H54 (cell line): ENCODE data around the gene ARHGEF28.

Source experiments
- DNase-seq: peaks from one replicate; pipeline ENCODE4 v3.0.0; 2011; ENCODE audit warnings: low spot score, mixed read lengths; ENCODE audit not compliant: insufficient read length
- FAIRE-seq: peaks from 3 replicates; lab custom pipeline; 2011; peaks lifted over from hg19 to GRCh38; lab: Jason Lieb, UNC
- POLR2A ChIP-seq: IDR thresholded peaks from 2 replicates; pipeline ENCODE4 v1.6.1; 2011; ENCODE audit warnings: low read depth, mild to moderate bottlenecking, low read length

ARHGEF28 gene

DNA sequence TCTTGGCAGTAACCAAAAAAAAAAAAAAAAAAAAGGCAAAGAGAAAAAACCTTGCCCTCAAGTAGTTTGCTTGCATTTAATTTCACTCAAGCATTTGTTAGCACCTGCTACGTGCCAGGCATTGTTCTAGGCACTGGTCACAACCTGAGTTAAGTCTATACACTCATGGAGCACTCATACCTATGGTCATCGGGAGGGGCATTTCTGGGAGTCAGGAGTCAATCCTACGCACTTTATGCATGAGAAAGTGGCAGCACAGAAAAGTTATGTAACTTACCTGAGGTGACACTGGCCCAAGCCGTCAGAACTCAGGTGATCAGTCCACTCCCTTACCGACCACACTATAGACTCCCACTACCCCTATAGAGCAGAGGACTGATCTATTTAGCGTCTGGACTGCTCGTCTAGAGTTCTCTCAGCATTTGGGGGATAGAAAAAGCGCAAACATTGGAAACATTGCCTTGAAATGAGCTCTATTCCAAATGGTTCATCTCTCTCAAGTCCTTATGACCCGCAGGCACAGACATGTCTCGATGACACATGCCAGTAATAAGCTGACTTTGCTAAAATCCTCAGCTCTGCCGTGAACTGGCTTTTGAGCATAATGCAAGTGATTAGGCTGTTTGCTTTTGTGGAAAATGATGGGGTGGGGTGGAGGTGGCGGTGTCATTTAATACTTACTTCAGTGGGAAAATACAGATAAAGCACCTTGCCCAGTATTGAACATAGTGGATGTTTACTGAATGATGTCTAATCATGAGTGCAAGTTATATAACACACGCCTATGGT is 160.2 kb downstream of the ARHGEF28 start:
- TF ChIP-seq POLR2A = no peak
- DNase-seq = no peak

DNA sequence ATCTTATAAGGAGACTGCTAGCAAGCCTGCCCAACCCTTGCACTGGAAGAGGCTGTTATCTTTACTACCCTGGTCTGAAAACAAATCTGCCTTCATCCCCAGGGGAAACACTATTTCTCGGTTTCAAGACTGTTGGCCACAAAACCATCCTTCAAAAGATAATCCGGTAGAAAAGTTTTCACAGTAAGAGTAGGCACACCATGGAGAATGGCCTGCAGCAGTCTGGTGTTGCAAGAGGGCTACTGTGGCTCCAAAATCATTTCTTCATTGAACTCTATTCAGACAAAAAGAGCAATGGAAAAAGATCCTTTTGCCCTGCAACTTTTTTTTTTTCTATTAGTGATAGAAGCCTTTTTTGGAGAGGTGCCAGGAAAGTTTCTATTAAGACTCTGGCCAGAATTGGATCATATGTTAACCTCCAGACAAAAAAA is 163.9 kb downstream of the ARHGEF28 start:
- FAIRE-seq (no peak), DNase-seq (no peak)
- no peak for TF ChIP-seq POLR2A

More for the DNA sequence above, 160.2 kb downstream of the ARHGEF28 start:
- FAIRE-seq = no peak

DNA sequence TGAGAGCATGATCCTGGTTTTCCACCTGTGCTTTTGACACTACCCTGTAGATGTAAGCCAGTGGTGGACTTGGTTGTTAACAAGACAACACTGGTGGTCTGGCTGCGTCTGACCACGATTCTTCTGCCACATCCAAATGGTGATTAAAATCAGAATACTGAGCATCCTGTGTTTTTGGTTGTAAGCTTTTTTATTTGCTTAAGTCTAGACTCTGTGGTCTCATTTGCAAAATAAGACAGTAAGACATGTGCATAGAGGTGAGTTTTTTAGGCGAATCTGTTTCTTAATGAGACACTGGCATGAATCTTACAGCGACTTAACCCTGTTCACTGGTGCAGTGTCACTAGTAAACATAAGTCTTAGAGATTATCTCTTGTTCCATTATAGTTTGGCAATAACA is 165.4 kb downstream of the ARHGEF28 start:
- no peak for TF ChIP-seq POLR2A
- FAIRE-seq (no peak), DNase-seq (no peak)

DNA sequence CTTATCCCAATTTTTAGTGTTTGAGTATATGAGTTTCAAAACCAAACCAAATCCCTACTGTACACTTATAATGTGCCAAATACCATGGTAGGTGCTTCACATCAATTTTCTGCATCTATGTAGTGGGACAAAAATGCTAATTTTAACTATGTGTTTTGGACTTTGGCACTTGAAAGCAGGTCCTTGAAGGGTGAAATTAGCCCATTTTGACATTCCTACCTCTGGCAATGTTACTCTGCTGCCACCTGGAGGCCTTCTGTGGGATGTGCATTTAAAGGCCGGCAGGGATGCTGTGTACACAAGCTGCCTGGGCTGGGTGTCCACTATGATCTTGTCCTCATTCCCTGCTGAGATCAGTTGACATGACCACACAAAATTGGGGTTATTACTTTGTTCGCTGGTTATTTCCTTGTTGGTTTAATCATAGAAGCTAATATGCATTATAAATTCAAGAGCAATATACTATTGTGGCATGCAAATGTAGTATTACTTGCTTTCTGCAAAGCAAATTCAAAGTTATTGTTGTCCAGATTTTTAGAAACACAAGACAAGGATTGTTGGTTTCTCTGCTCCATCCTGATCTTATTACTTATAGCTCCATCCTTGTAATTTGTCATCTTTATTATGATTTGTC is 166.8 kb downstream of the ARHGEF28 start:
- TF ChIP-seq POLR2A = no peak
- peak; percentile 93 for FAIRE-seq
- peak; percentile 28 for DNase-seq

DNA sequence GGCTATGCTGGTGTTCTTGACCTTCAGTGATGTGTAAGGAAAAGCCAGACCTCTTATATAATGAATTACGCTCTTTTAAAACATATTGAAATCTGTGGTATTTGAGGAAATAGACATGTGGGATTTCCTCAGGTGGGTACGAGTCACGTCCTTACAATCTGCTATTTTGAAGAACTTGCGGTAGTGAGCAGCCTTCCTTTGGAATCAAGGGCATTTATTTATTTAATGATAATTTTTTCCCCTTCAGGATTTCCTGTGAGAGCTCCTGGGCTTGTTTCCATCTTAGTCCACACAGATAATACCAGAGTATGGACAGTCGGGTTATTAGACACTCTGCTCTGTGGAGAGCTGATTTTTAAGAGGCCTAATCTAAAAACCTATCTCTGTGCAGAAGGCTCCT is 167.9 kb downstream of the ARHGEF28 start:
- no peak for DNase-seq
- no peak for TF ChIP-seq POLR2A
- FAIRE-seq = no peak

DNA sequence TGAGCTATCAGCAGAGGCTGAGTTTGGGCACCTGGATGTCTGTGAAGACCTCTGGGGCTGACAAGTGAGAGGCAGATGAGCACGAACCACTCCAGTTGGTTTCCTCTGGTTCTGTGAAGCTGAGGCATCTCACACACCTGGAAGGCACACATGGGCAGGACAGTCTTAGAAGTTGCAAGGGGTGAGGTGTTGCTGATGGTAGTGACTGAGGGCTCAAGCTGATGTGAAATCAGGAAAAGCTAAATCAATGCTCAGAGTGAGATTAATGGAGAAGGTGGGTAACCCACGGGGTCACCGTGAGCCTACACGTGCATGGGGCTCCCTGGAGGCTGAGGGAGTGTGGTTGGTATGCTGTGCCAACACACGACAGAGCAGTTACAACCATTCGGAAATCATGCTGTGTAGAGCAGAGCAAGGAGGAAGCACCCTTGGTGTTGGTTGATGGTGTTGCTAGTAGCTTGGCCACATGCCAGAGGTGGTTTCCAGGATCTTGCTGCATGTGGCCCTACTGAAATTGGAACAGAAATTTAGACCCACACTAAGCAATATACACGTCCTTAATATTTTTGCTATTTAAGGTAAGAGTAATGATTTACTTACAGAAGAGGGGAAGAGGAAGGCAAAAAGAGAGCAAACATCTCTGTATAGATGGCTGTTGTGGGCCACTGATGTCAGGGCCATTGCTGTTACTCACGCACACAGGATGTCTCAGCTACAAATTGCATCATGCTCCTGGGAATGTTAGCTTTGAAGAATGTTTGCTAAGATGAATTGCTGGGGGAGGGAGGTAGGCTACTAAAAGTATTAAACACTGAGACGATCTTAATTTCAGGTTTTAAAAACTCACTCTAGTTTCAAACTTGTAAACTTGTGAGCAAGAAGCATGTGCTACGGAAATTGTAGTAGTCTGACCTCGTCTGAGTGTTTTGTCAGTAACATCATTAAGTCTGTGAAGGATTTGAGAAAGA is 170.5 kb downstream of the ARHGEF28 start:
- DNase-seq = peak; percentile 33
- no peak for TF ChIP-seq POLR2A
- peak; percentile 81 for FAIRE-seq

DNA sequence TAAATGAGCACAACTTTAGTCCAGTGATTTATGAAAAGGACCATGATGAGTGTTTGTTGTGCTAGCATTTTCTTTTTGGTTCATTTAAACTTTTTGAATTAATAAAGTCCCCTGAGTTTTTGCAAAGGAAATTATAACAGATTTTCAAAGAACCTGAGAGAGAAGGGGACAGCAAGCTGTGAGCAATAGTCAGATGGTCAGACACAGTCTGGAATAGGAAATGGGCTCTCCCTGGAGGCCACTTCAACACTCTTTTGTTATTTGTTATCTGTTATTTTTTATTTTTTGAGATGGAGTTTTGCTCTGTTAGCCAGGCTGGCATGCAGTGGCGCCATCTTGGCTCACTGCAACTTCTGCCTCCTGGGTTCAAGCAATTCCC is 171.1 kb downstream of the ARHGEF28 start:
- TF ChIP-seq POLR2A = no peak
- DNase-seq = no peak
- no peak for FAIRE-seq

DNA sequence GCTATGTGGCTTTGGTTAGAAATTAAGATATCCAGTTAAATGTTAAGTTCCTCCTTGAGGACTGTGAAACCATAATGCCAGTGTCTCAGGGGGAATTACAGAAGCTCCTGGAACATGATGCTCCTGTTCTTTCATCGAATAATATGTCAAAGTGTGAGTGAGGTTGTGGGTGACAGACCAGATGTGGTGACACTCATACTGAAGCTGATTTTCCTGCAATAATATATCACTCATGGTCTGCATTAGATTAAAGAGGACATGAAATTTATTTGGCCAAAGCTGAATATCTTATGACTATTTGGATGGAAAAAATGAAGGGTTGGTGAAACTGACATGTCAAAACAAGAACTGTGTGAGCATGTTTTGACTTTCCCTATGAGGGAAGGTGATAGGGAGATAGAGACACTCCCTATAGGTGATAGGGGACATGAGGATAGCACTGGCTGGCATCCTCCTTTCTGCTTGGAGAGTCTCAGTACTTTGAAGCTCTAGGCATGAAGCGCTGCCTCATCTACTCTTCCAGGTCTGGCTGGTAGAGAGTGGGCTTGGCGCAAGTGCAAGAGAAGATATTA is 173.5 kb downstream of the ARHGEF28 start:
- FAIRE-seq = no peak
- DNase-seq = no peak
- no peak for TF ChIP-seq POLR2A

DNA sequence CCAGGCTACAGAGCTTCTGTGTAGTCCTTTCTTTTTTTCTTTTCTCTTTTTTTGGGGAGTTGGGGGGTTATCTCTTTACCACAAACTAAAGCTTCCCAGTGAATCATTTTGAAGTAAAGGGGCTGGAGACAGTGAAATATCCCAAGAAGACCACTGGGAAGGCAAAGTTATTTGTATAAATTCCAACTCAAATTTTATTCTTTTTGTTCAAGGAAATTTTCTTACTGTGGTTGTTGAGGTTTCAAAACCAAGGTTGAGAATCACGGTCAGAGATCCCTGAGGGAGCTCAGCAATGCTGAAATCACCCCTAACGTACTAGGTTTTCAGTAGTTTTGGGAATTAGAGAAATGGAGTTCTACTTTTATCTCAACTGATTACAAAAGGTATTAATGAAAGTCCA is 175.7 kb downstream of the ARHGEF28 start:
- DNase-seq (no peak), FAIRE-seq (no peak)
- no peak for TF ChIP-seq POLR2A

DNA sequence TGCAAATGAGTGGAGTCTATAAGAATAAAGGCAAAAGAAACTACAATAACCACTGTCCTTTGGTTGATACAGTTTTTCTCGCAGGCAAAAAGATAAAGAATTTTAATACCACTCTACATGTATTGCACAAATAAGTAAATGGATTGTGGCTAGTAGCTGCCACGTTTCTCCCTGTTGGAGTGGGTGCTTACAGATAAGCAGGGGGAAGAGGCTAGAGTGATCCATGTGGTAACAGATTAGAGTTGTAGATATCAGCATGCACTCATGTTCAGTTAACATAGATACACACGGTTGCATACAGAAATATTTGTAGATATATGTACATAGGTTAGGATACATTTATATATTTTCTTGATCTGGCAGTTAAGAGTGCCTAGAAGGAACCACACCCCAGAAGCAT is 179.5 kb downstream of the ARHGEF28 start:
- FAIRE-seq (no peak), DNase-seq (no peak)
- TF ChIP-seq POLR2A = no peak

DNA sequence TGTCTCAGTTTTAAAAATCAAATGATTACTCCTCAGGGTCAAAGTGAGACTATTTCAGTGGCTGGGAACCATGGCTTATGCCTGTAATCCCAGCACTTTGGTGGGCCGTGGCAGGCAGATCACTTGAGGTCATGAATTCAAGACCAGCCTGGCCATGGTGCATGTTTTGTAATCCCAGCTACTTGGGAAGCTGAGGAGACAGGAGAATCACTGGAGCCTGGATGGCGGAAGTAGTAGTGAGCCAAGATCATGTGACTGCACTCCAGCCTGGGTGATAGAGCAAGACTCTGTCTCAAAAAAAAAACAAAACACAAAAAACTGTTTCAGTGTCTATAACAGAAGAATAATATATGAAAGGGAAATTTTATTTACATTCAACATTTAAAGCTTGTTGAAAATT is 182.9 kb downstream of the ARHGEF28 start:
- TF ChIP-seq POLR2A = no peak
- DNase-seq = no peak
- FAIRE-seq = no peak

DNA sequence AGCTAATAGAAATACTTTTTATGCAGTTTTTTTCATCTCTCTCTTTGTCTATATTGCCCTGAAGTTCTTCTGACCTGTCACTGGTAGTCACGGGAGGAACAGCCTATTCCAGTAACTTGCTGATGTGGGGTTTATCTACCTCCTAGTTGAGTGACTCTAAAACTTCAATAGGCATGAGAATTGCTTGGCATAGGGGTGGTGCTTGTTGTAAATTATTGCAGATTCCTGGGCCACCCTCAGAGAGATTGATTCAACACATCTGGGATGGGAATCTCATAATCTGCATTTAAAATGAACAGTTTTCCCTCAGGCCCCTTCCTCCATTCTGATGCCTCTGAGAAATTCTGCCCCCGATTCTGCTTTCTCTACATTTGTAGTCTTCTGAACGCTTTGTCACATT is 184.4 kb downstream of the ARHGEF28 start:
- DNase-seq = no peak
- TF ChIP-seq POLR2A = no peak
- no peak for FAIRE-seq

DNA sequence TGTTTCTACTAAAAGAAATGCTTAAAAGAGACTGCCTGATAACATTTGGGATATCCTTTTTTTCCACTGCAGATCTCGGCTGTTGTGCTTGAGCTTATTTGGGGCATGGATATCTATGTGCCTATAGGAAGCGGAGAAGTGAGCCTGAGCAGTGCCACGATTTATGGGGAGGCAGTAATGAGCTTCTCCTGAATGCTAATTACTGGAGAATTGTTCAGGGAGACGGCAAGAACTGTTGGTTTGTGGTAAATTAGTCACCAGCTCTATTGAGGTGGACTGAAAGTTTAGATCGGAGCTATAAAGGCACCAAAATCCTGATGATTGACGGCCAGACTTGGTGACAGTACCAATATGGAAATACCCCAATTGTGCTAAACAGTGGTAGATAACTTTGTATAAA is 186.5 kb downstream of the ARHGEF28 start:
- FAIRE-seq (no peak), DNase-seq (no peak)
- no peak for TF ChIP-seq POLR2A
